GM19395 (cell line): ENCODE measurements around the gene ALG12.

ENCODE experiments used
- ATAC-seq: cut with Tn5 transposase; IDR thresholded peaks from one replicate; pipeline ENCODE4 v1.9.1; 2021; ENCODE audit warnings: mild to moderate bottlenecking, moderate library complexity; ENCODE audit not compliant: unreplicated experiment

ALG12 gene

GRCh38 chr22:49915610-49916009, 2.6 kb downstream of the ALG12 start:
- ATAC-seq = no peak

GRCh38 chr22:49914256-49914655, 4.0 kb downstream of the ALG12 start:
- no peak for ATAC-seq

GRCh38 chr22:49913446-49913845, 4.8 kb downstream of the ALG12 start:
- no peak for ATAC-seq

GRCh38 chr22:49913026-49913425, 5.2 kb downstream of the ALG12 start:
- ATAC-seq = no peak

GRCh38 chr22:49911881-49912625, 6.2 kb downstream of the ALG12 start:
- ATAC-seq = no peak

GRCh38 chr22:49910229-49911155, 7.7 kb downstream of the ALG12 start:
- no peak for ATAC-seq

- ATAC-seq = no peak
These were observed 8.6 kb downstream of the ALG12 start for GRCh38 chr22:49909476-49910205.

GRCh38 chr22:49907807-49908206, 10.4 kb downstream of the ALG12 start:
- ATAC-seq = no peak

- no peak for ATAC-seq
These were observed 11.4 kb downstream of the ALG12 start for GRCh38 chr22:49906799-49907290.

GRCh38 chr22:49906071-49906798, 12.0 kb downstream of the ALG12 start:
- ATAC-seq = no peak

GRCh38 chr22:49905465-49905864, 12.8 kb downstream of the ALG12 start:
- ATAC-seq = no peak

- ATAC-seq = no peak
These were observed 14.2 kb downstream of the ALG12 start for GRCh38 chr22:49904040-49904369.

- no peak for ATAC-seq
These were observed 14.8 kb downstream of the ALG12 start for GRCh38 chr22:49903322-49904039.

GRCh38 chr22:49901457-49901856, 16.8 kb downstream of the ALG12 start:
- ATAC-seq = no peak

GRCh38 chr22:49900441-49901230, 17.6 kb downstream of the ALG12 start:
- no peak for ATAC-seq

GRCh38 chr22:49899530-49899929, 18.7 kb downstream of the ALG12 start:
- ATAC-seq = no peak

- ATAC-seq = no peak
These were observed 21.1 kb downstream of the ALG12 start for GRCh38 chr22:49897015-49897684.

GRCh38 chr22:49896201-49896600, 22.0 kb downstream of the ALG12 start:
- ATAC-seq = no peak
